KMS-11 (cell line): ENCODE results near the gene EVL.
"Not testable (repeated sequence)": the region's sequence is repeated elsewhere in the genome, so short reads cannot be mapped to it uniquely, and the experiment has no call there.

Experiments
- H2AFZ ChIP-seq: fragments of 200-600 bp; sonication (generic); 2 replicates; pipeline ENCODE4 v1.6.1; 2016; ENCODE audit warnings: antibody characterized with exemption, mixed run types, low read depth
- H3K27ac ChIP-seq: fragments of 200-600 bp; sonication (generic); 2 replicates; pipeline ENCODE4 v1.6.1; 2016; ENCODE audit warnings: mild to moderate bottlenecking, mixed run types
- H3K27me3 ChIP-seq: fragments of 200-600 bp; sonication (generic); 2 replicates; pipeline ENCODE4 v1.6.1; 2017; ENCODE audit warnings: mild to moderate bottlenecking, low read depth, mixed run types, moderate library complexity; ENCODE audit not compliant: insufficient read depth
- H3K36me3 ChIP-seq: fragments of 200-600 bp; sonication (generic); 2 replicates; pipeline ENCODE4 v1.6.1; 2017; ENCODE audit warnings: mild to moderate bottlenecking, mixed run types; ENCODE audit not compliant: insufficient read depth
- H3K4me1 ChIP-seq: fragments of 200-600 bp; sonication (generic); 2 replicates; pipeline ENCODE4 v1.6.1; 2016; ENCODE audit warnings: mild to moderate bottlenecking, low read depth, mixed run types; ENCODE audit not compliant: poor library complexity, severe bottlenecking
- H3K4me2 ChIP-seq: fragments of 200-600 bp; sonication (generic); 2 replicates; pipeline ENCODE4 v1.7.0; 2016; ENCODE audit warnings: mild to moderate bottlenecking, mixed run types
- H3K4me3 ChIP-seq: fragments of 200-600 bp; sonication (generic); IDR thresholded peaks from 2 replicates; pipeline ENCODE4 v1.6.1; 2017; ENCODE audit warnings: low read depth, low read length, mixed read lengths; ENCODE audit not compliant: insufficient read depth
- H3K79me2 ChIP-seq: fragments of 200-600 bp; sonication (generic); 2 replicates; pipeline ENCODE4 v1.6.1; 2016; ENCODE audit warnings: low read depth, mixed run types; ENCODE audit not compliant: insufficient read depth
- H3K9ac ChIP-seq: fragments of 200-600 bp; sonication (generic); 2 replicates; pipeline ENCODE4 v1.6.1; 2016; ENCODE audit warnings: mild to moderate bottlenecking, mixed run types
- H4K20me1 ChIP-seq: fragments of 200-600 bp; sonication (generic); 2 replicates; pipeline ENCODE4 v1.6.1; 2016; ENCODE audit warnings: mild to moderate bottlenecking, mixed run types; ENCODE audit not compliant: insufficient read depth
- CTCF ChIP-seq: fragments of 200-600 bp; sonication (generic); conservative IDR thresholded peaks from 2 replicates; pipeline ENCODE4 v1.6.1; 2017; ENCODE audit warnings: low read depth, mild to moderate bottlenecking, antibody characterized with exemption, low read length, moderate library complexity, mixed read lengths

The EVL gene

GRCh38 chr14:100027771-100028490, 37.3 kb upstream of the EVL start:
- Histone ChIP-seq H4K20me1 (0 out of 2 replicates have a peak, but pooled peaks cover 5% of the 10 kb centered on the region), H3K4me3 (no peak overlapping the region), H3K4me1 (peaks cover 10% of the 10 kb centered on the region), H3K27me3 (no peaks in the 10 kb centered on the region), H3K27ac (no peak overlapping the region), H3K4me2 (no peak overlapping the region), H3K36me3 (no peaks in the 10 kb centered on the region), H3K9ac (no peak overlapping the region), H3K79me2 (no peaks in the 10 kb centered on the region), H2AFZ (no peak overlapping the region)
- TF ChIP-seq CTCF, result no peak

GRCh38 chr14:100028990-100029677, 36.1 kb upstream of the EVL start:
- no peaks in the 10 kb centered on the region for H3K36me3 ChIP-seq
- no peaks in the 10 kb centered on the region for H3K27me3 ChIP-seq
- H3K9ac ChIP-seq, result no peak overlapping the region
- H3K4me2 ChIP-seq, result no peak overlapping the region
- no peak for TF ChIP-seq CTCF
- peaks cover 10% of the 10 kb centered on the region for H3K4me1 ChIP-seq
- H2AFZ ChIP-seq, result no peak overlapping the region
- no peaks in the 10 kb centered on the region for H3K79me2 ChIP-seq
- no peak overlapping the region for H3K27ac ChIP-seq
- no peak overlapping the region for H3K4me3 ChIP-seq
- H4K20me1 ChIP-seq, result 0 out of 2 replicates have a peak, but pooled peaks cover 5% of the 10 kb centered on the region

GRCh38 chr14:100030006-100030405, 35.2 kb upstream of the EVL start:
- not testable (repeated sequence) for H3K79me2 ChIP-seq, H4K20me1 ChIP-seq, H3K9ac ChIP-seq, H3K4me1 ChIP-seq, H3K36me3 ChIP-seq, H3K4me3 ChIP-seq, H3K27ac ChIP-seq, H3K27me3 ChIP-seq, H2AFZ ChIP-seq, H3K4me2 ChIP-seq

- no peak overlapping the region for H3K27ac ChIP-seq
- no peak overlapping the region for H2AFZ ChIP-seq
- H3K9ac ChIP-seq, result no peak overlapping the region
- no peaks in the 10 kb centered on the region for H3K79me2 ChIP-seq
- no peaks in the 10 kb centered on the region for H3K4me1 ChIP-seq
- H3K4me3 ChIP-seq, result no peak overlapping the region
- no peaks in the 10 kb centered on the region for H3K36me3 ChIP-seq
- H3K4me2 ChIP-seq, result no peak overlapping the region
- TF ChIP-seq CTCF, result no peak
- no peaks in the 10 kb centered on the region for H3K27me3 ChIP-seq
- H4K20me1 ChIP-seq, result 0 out of 2 replicates have a peak, but pooled peaks cover 2% of the 10 kb centered on the region
Measured at GRCh38 chr14:100030452-100031153, 34.6 kb upstream of the EVL start.
